OCI-LY3 (cell line): ENCODE data around the gene SMYD3.

Source experiments
- CTCF ChIP-seq: fragments of 200-600, 300-600 bp; sonication (generic); IDR thresholded peaks from 2 replicates; pipeline ENCODE4 v1.5.1; 2014; ENCODE audit warnings: antibody characterized with exemption, low read length, low read depth
- EZH2phosphoT487 ChIP-seq: fragments of 200-600 bp; shearing (Covaris generic); IDR thresholded peaks from 2 replicates; pipeline ENCODE4 v1.6.1; 2018; ENCODE audit warnings: antibody characterized with exemption, mixed run types, low read depth

- TF ChIP-seq CTCF = no peak
- no peak for TF ChIP-seq EZH2phosphoT487
Measured at GRCh38 chr1:246197076-246197475, 310.0 kb downstream of the SMYD3 start.
